B cell (primary cell): Measurements from ENCODE around the gene ALDH9A1. TPM values are rescaled to one million over a fixed set of nuclear protein-coding genes. Genes with fewer than 3 reads are reported as not detected.

Experiments
- ATAC-seq: fragments of 200-7000 bp; cut with Tn5 transposase; one replicate; pipeline ENCODE4 v1.10.0; 2021; ENCODE audit warnings: low read depth, mild to moderate bottlenecking, moderate number of reproducible peaks, moderate library complexity
- CTCF ChIA-PET: fragments of 350-600 bp; sonication (Branson Sonifier 250); formaldehyde crosslinking; loops from one replicate; lab custom pipeline; 2021; ENCODE audit warnings: antibody characterized with exemption, inconsistent platforms; lab: Charles Lee
- POLR2A ChIA-PET: fragments of 350-600 bp; sonication (Branson Sonifier 250); formaldehyde crosslinking; loops from one replicate; lab custom pipeline; 2021; ENCODE audit warnings: antibody characterized with exemption; lab: Charles Lee
- DNase-seq: peaks from one replicate; pipeline ENCODE4 v3.0.0; 2013
- H2AFZ ChIP-seq: 2 replicates; pipeline ENCODE4 v1.6.1; 2012; ENCODE audit warnings: mild to moderate bottlenecking, low read depth, low read length; ENCODE audit not compliant: insufficient read depth, poor library complexity, severe bottlenecking
- H3K27ac ChIP-seq, 2 donors: 1 replicate in 1 of 2; 2 replicates in 1 of 2; pipeline ENCODE4 v1.5.1; 2012 to 2013; ENCODE audit warnings: low read length in 2 of 2, mild to moderate bottlenecking in 2 of 2, moderate library complexity in 1 of 2
- H3K27me3 ChIP-seq, 4 experiments: fragments of 200-600 bp in 1 of 4; sonication (generic) in 1 of 4; replicated peaks in 1 of 4; 1 replicate in 2 of 4; 2 replicates in 2 of 4; pipeline versions ENCODE4 v1.6.1 to v1.7.0; 2013 to 2016; ENCODE audit warnings: low read length in 3 of 4, mild to moderate bottlenecking in 2 of 4, mixed read lengths in 1 of 4, moderate library complexity in 1 of 4; ENCODE audit not compliant: insufficient read depth in 4 of 4, control insufficient read depth in 3 of 4; ENCODE audit errors: control extremely low read depth in 1 of 4
- H3K36me3 ChIP-seq, 2 experiments: replicated peaks in 1 of 2; 1 replicate in 1 of 2; 2 replicates in 1 of 2; pipeline versions ENCODE4 v1.6.1 to v1.7.1; 2013; ENCODE audit warnings: low read length in 1 of 2; ENCODE audit not compliant: insufficient read depth in 2 of 2, control insufficient read depth in 1 of 2; ENCODE audit errors: control extremely low read depth in 1 of 2, extremely low read depth in 1 of 2
- H3K4me1 ChIP-seq, 2 donors: fragments of 200-600 bp in 1 of 2; sonication (generic) in 1 of 2; 1 replicate in 1 of 2; 2 replicates in 1 of 2; pipeline versions ENCODE4 v1.5.1 to v1.6.1; 2013 to 2017; ENCODE audit warnings: low read length in 2 of 2; ENCODE audit not compliant: control insufficient read depth in 2 of 2, insufficient read depth in 2 of 2
- H3K4me2 ChIP-seq: replicated peaks from 2 replicates; pipeline ENCODE3; 2012; ENCODE audit warnings: mild to moderate bottlenecking, low read depth, low read length; ENCODE audit not compliant: poor library complexity, severe bottlenecking
- H3K4me3 ChIP-seq, 5 experiments: fragments of 200-600 bp in 1 of 5; sonication (generic) in 1 of 5; 1 replicate in 3 of 5; 2 replicates in 2 of 5; pipeline versions ENCODE4 v1.5.1 to v1.7.0; 2011 to 2016; ENCODE audit warnings: low read length in 4 of 5, mild to moderate bottlenecking in 4 of 5, low read depth in 2 of 5, control low read depth in 1 of 5, moderate library complexity in 1 of 5; ENCODE audit not compliant: insufficient read depth in 1 of 5; ENCODE audit errors: control extremely low read depth in 1 of 5, extremely low read depth in 1 of 5
- H3K79me2 ChIP-seq: fragments of 200-600 bp; sonication (generic); one replicate; pipeline ENCODE4 v1.6.0; 2016; ENCODE audit warnings: low read length; ENCODE audit not compliant: control insufficient read depth, insufficient read depth
- H3K9ac ChIP-seq: fragments of 200-600 bp; sonication (generic); 2 replicates; pipeline ENCODE4 v1.6.1; 2017; ENCODE audit warnings: mild to moderate bottlenecking, low read length, moderate library complexity
- H3K9me3 ChIP-seq, 3 donors: one replicate each; pipeline versions ENCODE4 v1.6.1 to v1.7.1; 2013; ENCODE audit warnings: low read length in 2 of 3; ENCODE audit not compliant: control insufficient read depth in 2 of 3, insufficient read depth in 1 of 3; ENCODE audit errors: control extremely low read depth in 1 of 3
- H4K20me1 ChIP-seq: 2 replicates; pipeline ENCODE4 v1.6.0; 2012; ENCODE audit warnings: mild to moderate bottlenecking, low read length; ENCODE audit not compliant: insufficient read depth, control insufficient read depth, poor library complexity, severe bottlenecking
- H3K27ac Mint-ChIP-seq: one replicate; pipeline ENCODE4 v1.8.0; 2021; ENCODE audit warnings: mixed read lengths
- H3K27me3 Mint-ChIP-seq: one replicate; pipeline ENCODE4 v1.8.0; 2021; ENCODE audit warnings: mixed read lengths
- H3K4me1 Mint-ChIP-seq: one replicate; pipeline ENCODE4 v1.8.0; 2021; ENCODE audit warnings: mixed read lengths
- H3K4me3 Mint-ChIP-seq: one replicate; pipeline ENCODE4 v1.8.0; 2021; ENCODE audit warnings: mixed read lengths
- H3K9me3 Mint-ChIP-seq: one replicate; pipeline ENCODE4 v1.8.0; 2022; ENCODE audit warnings: mixed read lengths; ENCODE audit not compliant: insufficient read depth
- EZH2 ChIP-seq: IDR thresholded peaks from 2 replicates; pipeline ENCODE4 v1.6.1; 2012; ENCODE audit warnings: borderline replicate concordance, low read depth, mild to moderate bottlenecking, moderate library complexity, low read length; ENCODE audit not compliant: insufficient read depth, poor library complexity, severe bottlenecking
- WGBS: methylation state at CpG from one replicate; pipeline ENCODE4 v1.1.5; 2013; ENCODE audit warnings: missing lambda C conversion rate; ENCODE audit not compliant: insufficient coverage; 5-methylcytosine and 5-hydroxymethylcytosine counted together
- intact Hi-C: fragments of 100-400 bp; cut with micrococcal nuclease; formaldehyde crosslinking; loops from one replicate; pipeline ENCODE4 v1.10.0; 2022
- polyA plus RNA-seq: library from polyadenylated mRNA; depleted of rRNA; stranded (reverse); fragments of >200 nt; gene quantifications from 2 replicates; pipeline ENCODE4 v1.2.3, GENCODE V29; 2012
- total RNA-seq, 2 donors: library from RNA; stranded (reverse); fragments of 120-200 nt in 1 of 2; gene quantifications; 1 replicate in 1 of 2; 2 replicates in 1 of 2; pipeline versions ENCODE4 v1.2.3 to v1.2.4, GENCODE V29; 2013 to 2022
- TF ChIP-seq, protein P1 (sequence below): fragments of 200-600 bp; IDR thresholded peaks from one replicate; pipeline ENCODE4 v1.8.0; 2022; ENCODE audit warnings: antibody characterized with exemption, mild to moderate bottlenecking

The ALDH9A1 gene
- total and polyA plus RNA-seq, 2 donors (not counting 1 experiment from before 2014, with no cell fraction given): 23.5 to 37.5 TPM

DNA sequence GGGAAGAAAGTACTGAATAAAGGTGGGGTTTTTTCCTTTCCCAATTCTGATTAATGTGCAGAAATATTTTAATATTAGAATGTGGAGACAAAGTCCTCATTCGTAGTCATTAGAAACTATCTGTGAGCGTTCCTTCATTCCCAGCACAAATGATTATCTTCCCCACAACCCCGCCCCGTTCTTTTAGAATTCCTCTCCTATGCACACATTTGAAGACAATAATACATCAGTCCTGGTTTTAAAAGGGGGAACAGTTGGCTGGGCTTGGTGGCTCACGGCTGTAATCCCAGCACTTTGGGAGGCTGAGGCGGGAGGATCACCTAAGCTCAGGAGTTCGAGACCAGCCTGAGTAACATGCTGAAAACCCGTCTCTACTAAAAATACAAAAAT lies 876 bp downstream of the ALDH9A1 start:
- H3K27me3 ChIP-seq: peaks cover 0 to 4% (median 0%) of the 10 kb centered on the region in 4 experiments
- peak overlapping the region; percentile 100 for H2AFZ ChIP-seq
- POLR2A ChIA-PET: interaction anchor here (1.1 to 1.4 kb wide), 2 partner anchors 67 to 72 kb away, joined by 3 read pairs; partner anchors contain the start of gene MGST3
- WGBS: no CpG with 5 or more reads among the region's 8 CpGs
- peaks cover 0 to 3% of the 10 kb centered on the region in 2 experiments for H3K36me3 ChIP-seq
- peaks cover 25% of the 10 kb centered on the region for H3K4me1 Mint-ChIP-seq
- H3K4me2 ChIP-seq: peak overlapping the region; percentile 94
- ATAC-seq (no peak), DNase-seq (no peak)
- peaks cover 3% of the 10 kb centered on the region for H3K27me3 Mint-ChIP-seq
- peaks cover 55% of the 10 kb centered on the region for H3K79me2 ChIP-seq
- peak overlapping the region; percentile 91 for H3K27ac Mint-ChIP-seq
- no peaks in the 10 kb centered on the region for H3K9me3 ChIP-seq
- peak overlapping the region; percentile 92 for H3K4me3 Mint-ChIP-seq
- peak overlapping the region; percentile 73 to 96 (median 95) for H3K4me3 ChIP-seq
- H3K9ac ChIP-seq: peak overlapping the region; percentile 94
- H4K20me1 ChIP-seq: no peaks in the 10 kb centered on the region
- CTCF ChIA-PET: interaction anchor here (0.8 to 1.3 kb wide), 7 partner anchors 11 to 217 kb away, joined by 3 to 8 read pairs (median 4); partner anchors contain the start of genes TMCO1 and UCK2
- H3K4me1 ChIP-seq: peaks cover 15 to 18% of the 10 kb centered on the region in 2 donors
- peak overlapping the region; percentile 90 to 92 for H3K27ac ChIP-seq
- intact Hi-C loops: loop anchor here (5.0 kb wide), 1 partner anchor 215 kb away; no protein-coding TSS in a partner anchor
- H3K9me3 Mint-ChIP-seq: no peaks in the 10 kb centered on the region
- TF ChIP-seq EZH2: no peak
- TF ChIP-seq, protein P1, sequence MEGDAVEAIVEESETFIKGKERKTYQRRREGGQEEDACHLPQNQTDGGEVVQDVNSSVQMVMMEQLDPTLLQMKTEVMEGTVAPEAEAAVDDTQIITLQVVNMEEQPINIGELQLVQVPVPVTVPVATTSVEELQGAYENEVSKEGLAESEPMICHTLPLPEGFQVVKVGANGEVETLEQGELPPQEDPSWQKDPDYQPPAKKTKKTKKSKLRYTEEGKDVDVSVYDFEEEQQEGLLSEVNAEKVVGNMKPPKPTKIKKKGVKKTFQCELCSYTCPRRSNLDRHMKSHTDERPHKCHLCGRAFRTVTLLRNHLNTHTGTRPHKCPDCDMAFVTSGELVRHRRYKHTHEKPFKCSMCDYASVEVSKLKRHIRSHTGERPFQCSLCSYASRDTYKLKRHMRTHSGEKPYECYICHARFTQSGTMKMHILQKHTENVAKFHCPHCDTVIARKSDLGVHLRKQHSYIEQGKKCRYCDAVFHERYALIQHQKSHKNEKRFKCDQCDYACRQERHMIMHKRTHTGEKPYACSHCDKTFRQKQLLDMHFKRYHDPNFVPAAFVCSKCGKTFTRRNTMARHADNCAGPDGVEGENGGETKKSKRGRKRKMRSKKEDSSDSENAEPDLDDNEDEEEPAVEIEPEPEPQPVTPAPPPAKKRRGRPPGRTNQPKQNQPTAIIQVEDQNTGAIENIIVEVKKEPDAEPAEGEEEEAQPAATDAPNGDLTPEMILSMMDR: no peak

DNA sequence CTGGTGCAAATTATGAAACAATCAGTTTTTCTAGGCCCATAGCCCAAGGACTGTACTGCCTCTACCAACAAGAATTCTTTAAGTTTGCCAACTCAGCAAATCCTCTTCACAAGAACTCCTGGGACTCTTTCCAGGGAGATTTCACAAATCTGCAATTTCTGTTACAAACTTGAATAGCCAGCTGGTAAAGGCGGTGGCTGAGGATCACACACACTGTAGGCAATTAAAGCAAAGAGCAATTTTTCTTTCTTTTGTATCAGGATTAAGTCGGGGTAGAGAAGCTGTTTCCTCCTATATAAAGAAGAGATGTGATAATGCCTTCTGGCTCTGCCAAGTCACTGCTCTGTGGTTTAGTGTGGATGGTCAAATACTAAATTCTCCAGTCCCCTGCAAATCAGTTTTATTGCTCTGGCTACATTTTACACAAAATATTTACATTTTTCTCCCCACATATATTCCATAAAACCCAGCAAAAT lies 1.7 kb downstream of the ALDH9A1 start:
- peaks cover 15 to 18% of the 10 kb centered on the region in 2 donors for H3K4me1 ChIP-seq
- H3K79me2 ChIP-seq: peaks cover 58% of the 10 kb centered on the region
- H2AFZ ChIP-seq: no peak overlapping the region
- Mint-ChIP-seq H3K4me1 (peaks cover 31% of the 10 kb centered on the region), H3K27ac (peak overlapping the region; percentile 32), H3K9me3 (no peaks in the 10 kb centered on the region), H3K4me3 (peak overlapping the region; percentile 37), H3K27me3 (no peaks in the 10 kb centered on the region)
- ChIA-PET CTCF (interaction anchor here (0.6 kb wide), 1 partner anchor 66 kb away, joined by 3 read pairs; no protein-coding TSS in a partner anchor), POLR2A (interaction anchor here (0.6 kb wide), 1 partner anchor 100 kb away, joined by 4 read pairs; no protein-coding TSS in a partner anchor)
- no peak overlapping the region for H3K27ac ChIP-seq
- intact Hi-C loops: loop anchor here (5.0 kb wide), 1 partner anchor 216 kb away; no protein-coding TSS in a partner anchor
- H3K4me2 ChIP-seq: peak overlapping the region; percentile 94
- H3K36me3 ChIP-seq: peaks cover 0 to 3% of the 10 kb centered on the region in 2 experiments
- ATAC-seq: no peak
- no CpG with 5 or more reads among the region's 2 CpGs for WGBS
- DNase-seq: no peak
- H3K4me3 ChIP-seq: peak overlapping the region in 1 of 5 experiments; percentile 95
- H3K27me3 ChIP-seq: peaks cover 0 to 3% (median 0%) of the 10 kb centered on the region in 4 experiments
- TF ChIP-seq, protein P1: no peak
- no peak for TF ChIP-seq EZH2
- no peaks in the 10 kb centered on the region for H3K9me3 ChIP-seq
- no peaks in the 10 kb centered on the region for H4K20me1 ChIP-seq
- no peak overlapping the region for H3K9ac ChIP-seq
